ENCODE data around the gene HASPIN.

Gene HASPIN

GRCh38 chr17:3739422-3740124 is 15.9 kb downstream of the HASPIN start:
- DNase-seq, result no peak

GRCh38 chr17:3740611-3741073 is 16.9 kb downstream of the HASPIN start:
- no peak for DNase-seq

GRCh38 chr17:3744014-3744413 is 20.3 kb downstream of the HASPIN start:
- DNase-seq, result no peak

- DNase-seq, result no peak
These were observed 21.4 kb downstream of the HASPIN start for GRCh38 chr17:3745071-3745470.

- no peak for DNase-seq
These were observed 24.1 kb downstream of the HASPIN start for GRCh38 chr17:3747805-3748204.

GRCh38 chr17:3748576-3748975 is 24.9 kb downstream of the HASPIN start:
- no peak for DNase-seq

GRCh38 chr17:3750296-3750695 is 26.6 kb downstream of the HASPIN start:
- no peak for DNase-seq

GRCh38 chr17:3750926-3751325 is 27.2 kb downstream of the HASPIN start:
- peak; percentile 55 for DNase-seq

- no peak for DNase-seq
These were observed 28.1 kb downstream of the HASPIN start for GRCh38 chr17:3751836-3752235.

- DNase-seq, result no peak
These were observed 29.9 kb downstream of the HASPIN start for GRCh38 chr17:3753624-3754023.

GRCh38 chr17:3754066-3754457 is 30.4 kb downstream of the HASPIN start:
- no peak for DNase-seq

- peak; percentile 67 for DNase-seq
These were observed 31.0 kb downstream of the HASPIN start for GRCh38 chr17:3754458-3755334.

GRCh38 chr17:3755335-3756030 is 31.8 kb downstream of the HASPIN start:
- DNase-seq, result no peak

GRCh38 chr17:3759597-3760216 is 36.0 kb downstream of the HASPIN start:
- DNase-seq, result no peak

GRCh38 chr17:3761036-3761917 is 37.6 kb downstream of the HASPIN start:
- no peak for DNase-seq

GRCh38 chr17:3761918-3762380 is 38.2 kb downstream of the HASPIN start:
- DNase-seq, result no peak

- DNase-seq, result no peak
These were observed 39.4 kb downstream of the HASPIN start for GRCh38 chr17:3762922-3763776.

- no peak for DNase-seq
These were observed 40.1 kb downstream of the HASPIN start for GRCh38 chr17:3763777-3764170.

- no peak for DNase-seq
These were observed 42.3 kb downstream of the HASPIN start for GRCh38 chr17:3765981-3766380.

GRCh38 chr17:3766779-3767178 is 43.1 kb downstream of the HASPIN start:
- DNase-seq, result no peak

GRCh38 chr17:3768341-3768740 is 44.6 kb downstream of the HASPIN start:
- DNase-seq, result no peak
